ENCODE data around the gene TRIM45.
"Not testable (repeated sequence)": the region's sequence is repeated elsewhere in the genome, so short reads cannot be mapped to it uniquely, and the experiment has no call there.

TRIM45 gene

GRCh38 chr1:117104986-117105385 is 16.6 kb downstream of the TRIM45 start:
- Histone ChIP-seq H3K36me3 (ENCODE audit: control insufficient read depth in 1 of 2, insufficient read depth in 2 of 2, low read length in 2 of 2) (peaks cover 11 to 26% of the 10 kb centered on the region in 2 donors), H3K9ac (ENCODE audit: low read depth in 1 of 2, low read length in 2 of 2) (no peak overlapping the region), H3K9me3 (ENCODE audit: control insufficient read depth in 1 of 2, low read length in 2 of 2) (no peaks in the 10 kb centered on the region), H3K27ac (ENCODE audit: low read depth, low read length) (no peak overlapping the region), H3K4me3 (ENCODE audit: low read depth in 1 of 2, low read length in 2 of 2) (no peak overlapping the region), H3K4me1 (ENCODE audit: control insufficient read depth in 1 of 2, insufficient read depth in 2 of 2, low read length in 2 of 2) (no peaks in the 10 kb centered on the region), H3K27me3 (ENCODE audit: control insufficient read depth in 1 of 2, insufficient read depth in 2 of 2, low read length in 2 of 2) (no peaks in the 10 kb centered on the region)

GRCh38 chr1:117101858-117102257 is 19.7 kb downstream of the TRIM45 start:
- H3K9me3 ChIP-seq (ENCODE audit: control insufficient read depth in 1 of 2, low read length in 2 of 2); H3K9ac ChIP-seq (ENCODE audit: low read depth in 1 of 2, low read length in 2 of 2); H3K27me3 ChIP-seq (ENCODE audit: control insufficient read depth in 1 of 2, insufficient read depth in 2 of 2, low read length in 2 of 2); H3K4me3 ChIP-seq (ENCODE audit: low read depth in 1 of 2, low read length in 2 of 2); H3K27ac ChIP-seq (ENCODE audit: low read depth, low read length): not testable (repeated sequence)
- Histone ChIP-seq H3K4me1 (ENCODE audit: control insufficient read depth in 1 of 2, insufficient read depth in 2 of 2, low read length in 2 of 2) (peaks cover 8 to 11% of the 10 kb centered on the region in 2 donors), H3K36me3 (ENCODE audit: control insufficient read depth in 1 of 2, insufficient read depth in 2 of 2, low read length in 2 of 2) (peaks cover 19 to 45% of the 10 kb centered on the region in 2 donors)

- Histone ChIP-seq H3K4me1 (ENCODE audit: control insufficient read depth in 1 of 2, insufficient read depth in 2 of 2, low read length in 2 of 2) (peaks cover 10 to 11% of the 10 kb centered on the region in 2 donors), H3K36me3 (ENCODE audit: control insufficient read depth in 1 of 2, insufficient read depth in 2 of 2, low read length in 2 of 2) (peaks cover 19 to 45% of the 10 kb centered on the region in 2 donors), H3K27ac (ENCODE audit: low read depth, low read length) (no peak overlapping the region), H3K4me3 (ENCODE audit: low read depth in 1 of 2, low read length in 2 of 2) (no peak overlapping the region), H3K9me3 (ENCODE audit: control insufficient read depth in 1 of 2, low read length in 2 of 2) (no peaks in the 10 kb centered on the region), H3K9ac (ENCODE audit: low read depth in 1 of 2, low read length in 2 of 2) (no peak overlapping the region), H3K27me3 (ENCODE audit: control insufficient read depth in 1 of 2, insufficient read depth in 2 of 2, low read length in 2 of 2) (no peaks in the 10 kb centered on the region)
Measured at GRCh38 chr1:117101334-117101733, 20.2 kb downstream of the TRIM45 start.

GRCh38 chr1:117098287-117098890 is 23.2 kb downstream of the TRIM45 start:
- Histone ChIP-seq H3K9me3 (ENCODE audit: control insufficient read depth in 1 of 2, low read length in 2 of 2) (no peaks in the 10 kb centered on the region), H3K4me1 (ENCODE audit: control insufficient read depth in 1 of 2, insufficient read depth in 2 of 2, low read length in 2 of 2) (peaks cover 17 to 34% of the 10 kb centered on the region in 2 donors), H3K9ac (ENCODE audit: low read depth in 1 of 2, low read length in 2 of 2) (no peak overlapping the region), H3K36me3 (ENCODE audit: control insufficient read depth in 1 of 2, insufficient read depth in 2 of 2, low read length in 2 of 2) (peaks cover 19 to 42% of the 10 kb centered on the region in 2 donors), H3K4me3 (ENCODE audit: low read depth in 1 of 2, low read length in 2 of 2) (no peak overlapping the region), H3K27me3 (ENCODE audit: control insufficient read depth in 1 of 2, insufficient read depth in 2 of 2, low read length in 2 of 2) (no peaks in the 10 kb centered on the region), H3K27ac (ENCODE audit: low read depth, low read length) (no peak overlapping the region)

- Histone ChIP-seq H3K4me1 (ENCODE audit: control insufficient read depth in 1 of 2, insufficient read depth in 2 of 2, low read length in 2 of 2) (peaks cover 17 to 38% of the 10 kb centered on the region in 2 donors), H3K4me3 (ENCODE audit: low read depth in 1 of 2, low read length in 2 of 2) (no peak overlapping the region), H3K9ac (ENCODE audit: low read depth in 1 of 2, low read length in 2 of 2) (no peak overlapping the region), H3K27me3 (ENCODE audit: control insufficient read depth in 1 of 2, insufficient read depth in 2 of 2, low read length in 2 of 2) (no peaks in the 10 kb centered on the region), H3K9me3 (ENCODE audit: control insufficient read depth in 1 of 2, low read length in 2 of 2) (no peaks in the 10 kb centered on the region), H3K36me3 (ENCODE audit: control insufficient read depth in 1 of 2, insufficient read depth in 2 of 2, low read length in 2 of 2) (peaks cover 12 to 45% of the 10 kb centered on the region in 2 donors), H3K27ac (ENCODE audit: low read depth, low read length) (no peak overlapping the region)
Measured at GRCh38 chr1:117097443-117097842, 24.1 kb downstream of the TRIM45 start.

- H3K4me1 ChIP-seq (ENCODE audit: control insufficient read depth in 1 of 2, insufficient read depth in 2 of 2, low read length in 2 of 2) = peaks cover 17 to 38% of the 10 kb centered on the region in 2 donors
- no peak overlapping the region for H3K27ac ChIP-seq (ENCODE audit: low read depth, low read length)
- H3K9me3 ChIP-seq (ENCODE audit: control insufficient read depth in 1 of 2, low read length in 2 of 2) = no peaks in the 10 kb centered on the region
- no peaks in the 10 kb centered on the region for H3K27me3 ChIP-seq (ENCODE audit: control insufficient read depth in 1 of 2, insufficient read depth in 2 of 2, low read length in 2 of 2)
- H3K36me3 ChIP-seq (ENCODE audit: control insufficient read depth in 1 of 2, insufficient read depth in 2 of 2, low read length in 2 of 2) = peaks cover 9 to 42% of the 10 kb centered on the region in 2 donors
- H3K9ac ChIP-seq (ENCODE audit: low read depth in 1 of 2, low read length in 2 of 2) = no peak overlapping the region
- no peak overlapping the region for H3K4me3 ChIP-seq (ENCODE audit: low read depth in 1 of 2, low read length in 2 of 2)
Measured at GRCh38 chr1:117096951-117097408, 24.6 kb downstream of the TRIM45 start.

GRCh38 chr1:117094841-117095604 is 26.5 kb downstream of the TRIM45 start:
- H3K36me3 ChIP-seq (ENCODE audit: control insufficient read depth in 1 of 2, insufficient read depth in 2 of 2, low read length in 2 of 2) = peaks cover 18 to 44% of the 10 kb centered on the region in 2 donors
- H3K4me1 ChIP-seq (ENCODE audit: control insufficient read depth in 1 of 2, insufficient read depth in 2 of 2, low read length in 2 of 2) = peaks cover 17 to 38% of the 10 kb centered on the region in 2 donors
- H3K4me3 ChIP-seq (ENCODE audit: low read depth in 1 of 2, low read length in 2 of 2) = no peak overlapping the region
- no peak overlapping the region for H3K9ac ChIP-seq (ENCODE audit: low read depth in 1 of 2, low read length in 2 of 2)
- H3K9me3 ChIP-seq (ENCODE audit: control insufficient read depth in 1 of 2, low read length in 2 of 2) = no peaks in the 10 kb centered on the region
- H3K27ac ChIP-seq (ENCODE audit: low read depth, low read length) = no peak overlapping the region
- no peaks in the 10 kb centered on the region for H3K27me3 ChIP-seq (ENCODE audit: control insufficient read depth in 1 of 2, insufficient read depth in 2 of 2, low read length in 2 of 2)

GRCh38 chr1:117093870-117094621 is 27.5 kb downstream of the TRIM45 start:
- no peak overlapping the region for H3K27ac ChIP-seq (ENCODE audit: low read depth, low read length)
- H3K36me3 ChIP-seq (ENCODE audit: control insufficient read depth in 1 of 2, insufficient read depth in 2 of 2, low read length in 2 of 2) = peaks cover 16 to 40% of the 10 kb centered on the region in 2 donors
- peaks cover 17 to 38% of the 10 kb centered on the region in 2 donors for H3K4me1 ChIP-seq (ENCODE audit: control insufficient read depth in 1 of 2, insufficient read depth in 2 of 2, low read length in 2 of 2)
- H3K27me3 ChIP-seq (ENCODE audit: control insufficient read depth in 1 of 2, insufficient read depth in 2 of 2, low read length in 2 of 2) = no peaks in the 10 kb centered on the region
- H3K4me3 ChIP-seq (ENCODE audit: low read depth in 1 of 2, low read length in 2 of 2) = no peak overlapping the region
- H3K9me3 ChIP-seq (ENCODE audit: control insufficient read depth in 1 of 2, low read length in 2 of 2) = no peaks in the 10 kb centered on the region
- no peak overlapping the region for H3K9ac ChIP-seq (ENCODE audit: low read depth in 1 of 2, low read length in 2 of 2)

- Histone ChIP-seq H3K4me3 (ENCODE audit: low read depth in 1 of 2, low read length in 2 of 2) (no peak overlapping the region), H3K36me3 (ENCODE audit: control insufficient read depth in 1 of 2, insufficient read depth in 2 of 2, low read length in 2 of 2) (peaks cover 12 to 36% of the 10 kb centered on the region in 2 donors), H3K4me1 (ENCODE audit: control insufficient read depth in 1 of 2, insufficient read depth in 2 of 2, low read length in 2 of 2) (peaks cover 17 to 38% of the 10 kb centered on the region in 2 donors), H3K27ac (ENCODE audit: low read depth, low read length) (no peak overlapping the region), H3K9ac (ENCODE audit: low read depth in 1 of 2, low read length in 2 of 2) (no peak overlapping the region), H3K27me3 (ENCODE audit: control insufficient read depth in 1 of 2, insufficient read depth in 2 of 2, low read length in 2 of 2) (no peaks in the 10 kb centered on the region), H3K9me3 (ENCODE audit: control insufficient read depth in 1 of 2, low read length in 2 of 2) (no peaks in the 10 kb centered on the region)
Measured at GRCh38 chr1:117093091-117093534, 28.4 kb downstream of the TRIM45 start.

GRCh38 chr1:117092594-117092993 is 29.0 kb downstream of the TRIM45 start:
- Histone ChIP-seq H3K36me3 (ENCODE audit: control insufficient read depth in 1 of 2, insufficient read depth in 2 of 2, low read length in 2 of 2) (peaks cover 12 to 36% of the 10 kb centered on the region in 2 donors), H3K9me3 (ENCODE audit: control insufficient read depth in 1 of 2, low read length in 2 of 2) (no peaks in the 10 kb centered on the region), H3K4me3 (ENCODE audit: low read depth in 1 of 2, low read length in 2 of 2) (no peak overlapping the region), H3K27ac (ENCODE audit: low read depth, low read length) (no peak overlapping the region), H3K9ac (ENCODE audit: low read depth in 1 of 2, low read length in 2 of 2) (no peak overlapping the region), H3K27me3 (ENCODE audit: control insufficient read depth in 1 of 2, insufficient read depth in 2 of 2, low read length in 2 of 2) (no peaks in the 10 kb centered on the region), H3K4me1 (ENCODE audit: control insufficient read depth in 1 of 2, insufficient read depth in 2 of 2, low read length in 2 of 2) (peaks cover 17 to 33% of the 10 kb centered on the region in 2 donors)
